GM18498 (cell line): ENCODE measurements around the gene LSM12.

Experiments used
- ATAC-seq: cut with Tn5 transposase; IDR thresholded peaks from one replicate; pipeline ENCODE4 v1.9.1; 2021; ENCODE audit warnings: mild to moderate bottlenecking, moderate library complexity; ENCODE audit not compliant: unreplicated experiment

LSM12 gene

DNA sequence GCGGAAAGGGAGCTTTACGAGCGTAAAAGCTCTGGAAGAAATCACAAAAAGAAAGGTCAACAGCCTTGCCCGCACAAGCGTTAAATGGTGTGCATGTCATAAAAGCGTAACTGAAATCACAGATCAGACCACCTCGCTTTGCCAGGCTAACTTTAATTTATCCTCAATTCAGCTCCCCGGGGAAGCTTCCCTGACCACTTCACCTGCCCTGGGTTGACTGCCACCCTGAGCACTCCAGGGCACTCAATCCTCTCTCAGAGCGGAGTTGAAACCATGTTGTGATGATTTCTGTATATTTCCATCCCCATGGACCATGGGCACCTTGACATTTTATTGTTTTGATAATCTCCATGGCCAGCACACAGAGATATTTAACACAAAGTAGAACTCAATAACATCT is 78.2 kb downstream of the LSM12 start:
- no peak for ATAC-seq

DNA sequence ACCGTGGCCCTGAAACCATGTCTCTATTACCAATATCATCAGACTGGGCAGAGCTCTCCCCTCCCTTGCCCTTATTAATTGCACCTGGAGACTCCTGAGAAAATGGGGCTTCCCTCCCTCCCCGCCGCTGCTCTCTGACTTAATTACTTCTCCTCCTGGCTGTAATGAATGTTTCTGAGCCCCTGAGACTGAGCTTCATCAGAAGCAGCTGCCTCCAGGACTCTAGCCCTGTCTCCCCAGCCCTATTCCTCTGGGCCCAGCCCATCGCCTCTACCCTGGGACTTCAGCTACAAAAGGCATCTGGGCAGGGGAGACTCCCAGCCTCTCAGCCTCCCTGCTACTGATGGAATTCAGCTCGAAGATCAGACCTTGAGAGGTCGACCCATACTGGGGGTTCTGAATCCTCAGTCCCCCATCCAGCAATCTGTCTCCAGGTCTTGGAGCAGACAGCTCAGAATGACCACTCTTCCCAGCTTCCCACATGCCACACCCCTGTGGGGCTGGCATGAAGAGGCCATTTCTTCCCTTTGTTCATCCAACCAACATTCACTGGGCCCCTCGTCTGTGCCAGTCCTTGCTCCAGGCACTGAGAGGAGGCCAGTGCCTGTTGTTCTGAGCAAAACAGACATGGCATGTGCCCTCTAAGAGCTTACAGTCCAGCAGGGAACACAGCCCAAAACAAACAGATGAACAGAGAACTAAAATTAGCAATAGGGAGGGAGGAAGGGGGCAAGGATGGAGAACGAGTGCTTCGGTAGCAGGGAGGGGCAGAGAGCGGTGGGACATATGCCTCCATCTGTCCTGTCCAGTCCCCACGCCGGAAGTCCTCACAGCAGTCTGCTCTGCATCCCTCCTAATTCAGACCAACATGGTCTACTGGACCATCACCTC is 79.1 kb downstream of the LSM12 start:
- no peak for ATAC-seq

DNA sequence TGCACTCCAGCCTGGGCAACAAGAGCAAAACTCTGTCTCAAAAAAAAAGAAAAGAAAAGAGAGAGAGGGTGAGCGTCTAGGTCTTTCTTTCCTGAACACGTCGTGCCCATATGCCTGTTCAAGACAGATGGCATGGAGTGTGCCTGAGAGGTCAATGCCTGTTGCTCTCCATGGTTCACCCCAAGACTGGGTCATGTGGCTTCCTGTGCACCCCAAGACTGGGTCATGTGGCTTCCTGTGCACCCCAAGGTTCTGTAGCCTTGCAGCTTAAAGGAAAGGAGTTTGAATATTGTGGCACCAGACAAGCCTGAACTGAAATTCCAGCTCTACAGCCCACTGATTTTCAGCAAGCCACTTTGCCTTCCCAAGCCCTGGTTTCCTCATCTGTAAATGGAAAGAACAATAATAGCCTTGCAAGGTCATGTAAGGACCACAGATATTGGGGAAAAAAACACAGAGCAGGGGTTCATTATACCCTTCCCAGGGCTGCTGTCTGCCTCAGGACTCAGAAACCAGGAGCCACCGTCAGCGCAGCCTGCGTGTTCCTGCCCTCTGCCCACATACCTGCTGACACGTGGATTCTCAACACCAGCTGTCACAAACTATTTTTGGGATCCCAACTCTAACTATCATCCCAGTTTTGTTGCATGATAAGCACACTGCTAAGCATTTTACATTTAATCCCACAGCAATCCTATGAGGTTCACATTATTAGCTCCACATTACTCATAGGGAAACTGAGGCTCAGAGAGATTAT is 80.1 kb downstream of the LSM12 start:
- ATAC-seq, result no peak

DNA sequence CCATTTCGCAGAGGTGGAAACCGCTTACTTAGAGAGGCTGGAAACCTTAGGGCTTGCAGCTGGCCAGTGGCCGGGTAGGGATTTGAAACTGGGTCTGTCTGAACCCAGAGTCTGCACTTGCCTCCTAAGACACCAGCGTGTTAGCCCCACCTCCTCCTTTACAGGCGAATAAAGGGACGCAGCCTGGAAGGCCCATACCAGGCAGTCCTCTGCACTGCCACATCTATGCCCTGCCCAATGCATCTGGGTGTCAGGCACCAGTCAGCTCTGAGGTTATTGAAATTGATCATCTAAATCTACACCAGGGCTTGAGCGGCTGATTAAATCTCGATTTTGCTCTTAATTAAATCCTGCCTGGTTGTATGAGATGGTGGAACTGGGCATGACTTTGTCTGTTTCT is 82.0 kb downstream of the LSM12 start:
- no peak for ATAC-seq
